WTC11 (cell line): ENCODE results near the gene ICA1. TPM values are rescaled to one million over a fixed set of nuclear protein-coding genes. Genes with fewer than 3 reads are reported as not detected.

Experiments used
- ATAC-seq: fragments of 200-7000 bp; cut with Tn5 transposase; 2 replicates; pipeline ENCODE4 v1.10.0; 2021; ENCODE audit warnings: mild to moderate bottlenecking, moderate library complexity
- CTCF ChIA-PET: fragments of 300-600 bp; sonication (Branson Sonifier 250); formaldehyde crosslinking; loops from one replicate; lab custom pipeline; 2021; ENCODE audit warnings: antibody characterized with exemption; lab: Charles Lee
- POLR2A ChIA-PET: fragments of 350-600 bp; sonication (Branson Sonifier 250); formaldehyde crosslinking; loops from one replicate; lab custom pipeline; 2021; ENCODE audit warnings: antibody characterized with exemption; lab: Charles Lee
- DNase-seq: peaks from one replicate; pipeline ENCODE4 v3.0.0; 2021; ENCODE audit warnings: low spot score
- H3K27ac Mint-ChIP-seq: 2 replicates; pipeline ENCODE4 v1.8.0; 2021; ENCODE audit warnings: mixed read lengths
- H3K27me3 Mint-ChIP-seq: 2 replicates; pipeline ENCODE4 v1.8.0; 2021; ENCODE audit warnings: low read depth, mild to moderate bottlenecking, moderate library complexity, mixed read lengths
- H3K36me3 Mint-ChIP-seq: 2 replicates; pipeline ENCODE4 v1.8.0; 2021; ENCODE audit warnings: mixed read lengths
- H3K4me1 Mint-ChIP-seq: 2 replicates; pipeline ENCODE4 v1.8.0; 2022; ENCODE audit warnings: mixed read lengths
- H3K4me3 Mint-ChIP-seq: 2 replicates; pipeline ENCODE4 v1.8.0; 2021; ENCODE audit warnings: mild to moderate bottlenecking, moderate library complexity, mixed read lengths
- H3K9me3 Mint-ChIP-seq: 2 replicates; pipeline ENCODE4 v1.8.0; 2021; ENCODE audit warnings: mixed read lengths
- CBFB ChIP-seq: sonication (generic); formaldehyde crosslinking; IDR thresholded peaks from 2 replicates; pipeline ENCODE4 v1.8.1; 2022; ENCODE audit warnings: mild to moderate bottlenecking, low read depth, missing genetic modification reagents
- GTF2I ChIP-seq: fragments of 250-450 bp; sonication (Bioruptor Pico); conservative IDR thresholded peaks from 2 replicates; pipeline ENCODE4 v1.4.0; 2021; ENCODE audit warnings: mild to moderate bottlenecking
- HMGXB4 ChIP-seq: sonication (generic); formaldehyde crosslinking; IDR thresholded peaks from 2 replicates; pipeline ENCODE4 v1.8.1; 2023; ENCODE audit warnings: mild to moderate bottlenecking, moderate library complexity, missing genetic modification reagents
- MLX ChIP-seq: sonication (generic); formaldehyde crosslinking; IDR thresholded peaks from 2 replicates; pipeline ENCODE4 v1.8.1; 2023; ENCODE audit warnings: mild to moderate bottlenecking, missing genetic modification reagents, moderate library complexity
- RORB ChIP-seq: fragments of 250-450 bp; sonication (Bioruptor Pico); IDR thresholded peaks from 2 replicates; pipeline ENCODE4 v1.9.0; 2021; ENCODE audit warnings: mild to moderate bottlenecking
- SMAD4 ChIP-seq: sonication (generic); formaldehyde crosslinking; IDR thresholded peaks from 2 replicates; pipeline ENCODE4 v1.8.0; 2022; ENCODE audit warnings: mild to moderate bottlenecking, missing genetic modification reagents
- SOX15 ChIP-seq: fragments of 250-450 bp; sonication (Bioruptor Pico); IDR thresholded peaks from 2 replicates; pipeline ENCODE4 v1.9.0; 2021; ENCODE audit warnings: mild to moderate bottlenecking
- TCF7 ChIP-seq: sonication (generic); formaldehyde crosslinking; IDR thresholded peaks from 2 replicates; pipeline ENCODE4 v1.8.0; 2022; ENCODE audit warnings: mild to moderate bottlenecking, low read depth, missing genetic modification reagents, moderate library complexity
- ZNF121 ChIP-seq: sonication (generic); formaldehyde crosslinking; IDR thresholded peaks from 2 replicates; pipeline ENCODE4 v1.8.0; 2023; ENCODE audit warnings: missing genetic modification reagents
- ZNF219 ChIP-seq: sonication (generic); formaldehyde crosslinking; IDR thresholded peaks from 2 replicates; pipeline ENCODE4 v1.8.0; 2023; ENCODE audit warnings: missing genetic modification reagents, mild to moderate bottlenecking, borderline replicate concordance
- ZNF317 ChIP-seq: sonication (generic); formaldehyde crosslinking; IDR thresholded peaks from 2 replicates; pipeline ENCODE4 v1.8.1; 2023; ENCODE audit warnings: low read depth, mild to moderate bottlenecking, moderate library complexity, missing genetic modification reagents, borderline replicate concordance
- ZNF512 ChIP-seq: sonication (generic); formaldehyde crosslinking; IDR thresholded peaks from 2 replicates; pipeline ENCODE4 v1.8.1; 2022; ENCODE audit warnings: missing genetic modification reagents, borderline replicate concordance
- total RNA-seq: library from RNA; stranded (reverse); gene quantifications from 3 replicates; pipeline ENCODE4 v1.2.3, GENCODE V29; 2021
- TF ChIP-seq, protein P1 (sequence below): sonication (generic); formaldehyde crosslinking; IDR thresholded peaks from 2 replicates; pipeline ENCODE4 v1.8.1; 2023; ENCODE audit warnings: mild to moderate bottlenecking, missing genetic modification reagents, borderline replicate concordance
- TF ChIP-seq, protein P2 (sequence below): sonication (generic); formaldehyde crosslinking; conservative IDR thresholded peaks from 2 replicates; pipeline ENCODE4 v1.8.1; 2022; ENCODE audit warnings: mild to moderate bottlenecking, missing genetic modification reagents
- TF ChIP-seq, protein P3 (sequence below): sonication (generic); formaldehyde crosslinking; IDR thresholded peaks from 2 replicates; pipeline ENCODE4 v1.8.1; 2022; ENCODE audit warnings: mild to moderate bottlenecking, missing genetic modification reagents, moderate library complexity, borderline replicate concordance
- TF ChIP-seq, protein P4 (sequence below): fragments of 250-450 bp; sonication (Bioruptor Pico); IDR thresholded peaks from 2 replicates; pipeline ENCODE4 v1.9.0; 2021; ENCODE audit warnings: moderate library complexity, mild to moderate bottlenecking, inconsistent platforms, borderline replicate concordance
- TF ChIP-seq, protein P5 (sequence below): fragments of 250-450 bp; sonication (Bioruptor Pico); conservative IDR thresholded peaks from 2 replicates; pipeline ENCODE4 v1.9.0; 2021; ENCODE audit warnings: mild to moderate bottlenecking
- TF ChIP-seq, protein P6 (sequence below): fragments of 250-450 bp; sonication (Bioruptor Pico); IDR thresholded peaks from 2 replicates; pipeline ENCODE4 v1.9.0; 2021; ENCODE audit warnings: mild to moderate bottlenecking, borderline replicate concordance

Gene ICA1
- total RNA-seq, 1 experiment from 2014 or later, result 31.2 TPM

DNA sequence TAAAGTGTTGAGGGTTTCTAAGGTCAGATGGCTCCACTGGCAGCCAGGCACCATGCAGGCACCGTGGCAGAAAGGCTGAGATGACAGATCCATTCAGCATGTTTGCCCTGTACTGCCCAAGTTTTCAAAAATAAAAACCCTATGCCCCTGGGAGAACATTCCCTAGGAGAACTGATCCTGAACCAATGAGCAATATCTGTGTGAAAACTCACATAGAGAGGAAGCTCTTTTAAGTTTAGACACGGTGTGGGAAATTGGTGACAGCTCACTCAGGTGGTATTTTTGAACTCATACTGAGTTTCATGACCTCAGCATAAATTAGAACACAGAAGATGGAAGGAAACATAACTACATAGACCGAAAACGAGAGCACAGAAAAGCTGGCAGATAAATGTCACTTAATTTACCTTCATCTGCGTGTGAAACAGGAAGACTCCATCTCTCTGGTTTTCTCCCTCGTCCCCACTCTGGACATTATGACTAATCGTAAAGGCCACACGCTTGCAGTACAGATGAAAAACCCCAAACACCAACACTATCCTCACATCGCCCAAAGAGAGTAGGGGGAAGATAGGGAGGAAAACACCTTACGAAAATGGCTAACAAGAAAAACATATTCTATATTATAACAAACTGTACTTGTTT lies 127.8 kb downstream of the ICA1 start (continued):
- TF ChIP-seq, protein P1, sequence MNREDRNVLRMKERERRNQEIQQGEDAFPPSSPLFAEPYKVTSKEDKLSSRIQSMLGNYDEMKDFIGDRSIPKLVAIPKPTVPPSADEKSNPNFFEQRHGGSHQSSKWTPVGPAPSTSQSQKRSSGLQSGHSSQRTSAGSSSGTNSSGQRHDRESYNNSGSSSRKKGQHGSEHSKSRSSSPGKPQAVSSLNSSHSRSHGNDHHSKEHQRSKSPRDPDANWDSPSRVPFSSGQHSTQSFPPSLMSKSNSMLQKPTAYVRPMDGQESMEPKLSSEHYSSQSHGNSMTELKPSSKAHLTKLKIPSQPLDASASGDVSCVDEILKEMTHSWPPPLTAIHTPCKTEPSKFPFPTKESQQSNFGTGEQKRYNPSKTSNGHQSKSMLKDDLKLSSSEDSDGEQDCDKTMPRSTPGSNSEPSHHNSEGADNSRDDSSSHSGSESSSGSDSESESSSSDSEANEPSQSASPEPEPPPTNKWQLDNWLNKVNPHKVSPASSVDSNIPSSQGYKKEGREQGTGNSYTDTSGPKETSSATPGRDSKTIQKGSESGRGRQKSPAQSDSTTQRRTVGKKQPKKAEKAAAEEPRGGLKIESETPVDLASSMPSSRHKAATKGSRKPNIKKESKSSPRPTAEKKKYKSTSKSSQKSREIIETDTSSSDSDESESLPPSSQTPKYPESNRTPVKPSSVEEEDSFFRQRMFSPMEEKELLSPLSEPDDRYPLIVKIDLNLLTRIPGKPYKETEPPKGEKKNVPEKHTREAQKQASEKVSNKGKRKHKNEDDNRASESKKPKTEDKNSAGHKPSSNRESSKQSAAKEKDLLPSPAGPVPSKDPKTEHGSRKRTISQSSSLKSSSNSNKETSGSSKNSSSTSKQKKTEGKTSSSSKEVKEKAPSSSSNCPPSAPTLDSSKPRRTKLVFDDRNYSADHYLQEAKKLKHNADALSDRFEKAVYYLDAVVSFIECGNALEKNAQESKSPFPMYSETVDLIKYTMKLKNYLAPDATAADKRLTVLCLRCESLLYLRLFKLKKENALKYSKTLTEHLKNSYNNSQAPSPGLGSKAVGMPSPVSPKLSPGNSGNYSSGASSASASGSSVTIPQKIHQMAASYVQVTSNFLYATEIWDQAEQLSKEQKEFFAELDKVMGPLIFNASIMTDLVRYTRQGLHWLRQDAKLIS (CRISPR knock-in tag), result no peak
- no peak for TF ChIP-seq CBFB (CRISPR knock-in tag)
- TF ChIP-seq, protein P2, sequence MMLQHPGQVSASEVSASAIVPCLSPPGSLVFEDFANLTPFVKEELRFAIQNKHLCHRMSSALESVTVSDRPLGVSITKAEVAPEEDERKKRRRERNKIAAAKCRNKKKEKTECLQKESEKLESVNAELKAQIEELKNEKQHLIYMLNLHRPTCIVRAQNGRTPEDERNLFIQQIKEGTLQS, result no peak
- TF ChIP-seq, protein P3, sequence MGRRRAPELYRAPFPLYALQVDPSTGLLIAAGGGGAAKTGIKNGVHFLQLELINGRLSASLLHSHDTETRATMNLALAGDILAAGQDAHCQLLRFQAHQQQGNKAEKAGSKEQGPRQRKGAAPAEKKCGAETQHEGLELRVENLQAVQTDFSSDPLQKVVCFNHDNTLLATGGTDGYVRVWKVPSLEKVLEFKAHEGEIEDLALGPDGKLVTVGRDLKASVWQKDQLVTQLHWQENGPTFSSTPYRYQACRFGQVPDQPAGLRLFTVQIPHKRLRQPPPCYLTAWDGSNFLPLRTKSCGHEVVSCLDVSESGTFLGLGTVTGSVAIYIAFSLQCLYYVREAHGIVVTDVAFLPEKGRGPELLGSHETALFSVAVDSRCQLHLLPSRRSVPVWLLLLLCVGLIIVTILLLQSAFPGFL (CRISPR knock-in tag), result no peak
- no peak for TF ChIP-seq ZNF317 (CRISPR knock-in tag)
- no peak for TF ChIP-seq ZNF219 (CRISPR knock-in tag)
- TF ChIP-seq HMGXB4 (CRISPR knock-in tag), result no peak
- no peak for TF ChIP-seq SOX15 (CRISPR knock-in tag)
- TF ChIP-seq SMAD4 (CRISPR knock-in tag), result no peak
- TF ChIP-seq ZNF121 (CRISPR knock-in tag), result no peak
- TF ChIP-seq GTF2I, result no peak
- TF ChIP-seq RORB (CRISPR knock-in tag), result no peak
- TF ChIP-seq, protein P4, sequence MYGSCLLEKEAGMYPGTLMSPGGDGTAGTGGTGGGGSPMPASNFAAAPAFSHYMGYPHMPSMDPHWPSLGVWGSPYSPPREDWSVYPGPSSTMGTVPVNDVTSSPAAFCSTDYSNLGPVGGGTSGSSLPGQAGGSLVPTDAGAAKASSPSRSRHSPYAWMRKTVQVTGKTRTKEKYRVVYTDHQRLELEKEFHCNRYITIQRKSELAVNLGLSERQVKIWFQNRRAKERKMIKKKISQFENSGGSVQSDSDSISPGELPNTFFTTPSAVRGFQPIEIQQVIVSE, result no peak

DNA sequence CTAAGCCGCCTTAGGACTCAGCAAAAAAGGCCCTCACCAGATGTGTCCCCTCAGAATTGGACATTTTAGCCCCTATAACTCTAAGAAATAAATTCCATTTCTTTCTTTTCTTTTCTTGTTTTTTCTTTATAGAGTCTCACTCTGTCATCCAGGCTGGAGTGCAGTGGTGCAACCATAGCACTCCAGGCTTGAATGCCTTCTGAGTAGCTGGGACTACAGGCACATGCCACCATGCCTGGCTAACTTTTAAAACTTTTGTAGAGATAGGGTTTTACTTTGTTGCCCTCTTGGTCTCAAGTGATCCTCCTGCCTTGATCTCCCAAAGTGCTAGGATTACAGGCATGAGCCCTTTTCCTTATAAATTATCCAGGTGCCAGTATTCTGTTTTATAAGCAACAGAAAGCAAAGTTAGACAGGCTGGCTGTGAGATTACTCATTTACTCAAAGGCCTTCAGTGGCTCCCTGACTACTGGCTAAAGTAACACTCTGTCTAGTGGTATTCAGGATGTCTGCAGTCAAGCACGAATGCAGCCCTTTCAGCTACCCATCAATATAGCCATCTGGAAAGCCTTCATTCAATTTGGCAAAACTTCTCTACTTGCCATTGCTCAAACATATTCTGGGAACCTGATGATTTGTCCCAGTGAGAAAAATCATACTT lies 128.6 kb downstream of the ICA1 start:
- CTCF ChIA-PET, result no interaction called here
- Mint-ChIP-seq H3K27ac (no peak overlapping the region), H3K9me3 (no peaks in the 10 kb centered on the region), H3K4me3 (no peak overlapping the region), H3K4me1 (no peaks in the 10 kb centered on the region), H3K27me3 (no peaks in the 10 kb centered on the region), H3K36me3 (0 out of 2 replicates have a peak, but pooled peaks cover 4% of the 10 kb centered on the region)
- ATAC-seq, result no peak
- DNase-seq, result no peak
- POLR2A ChIA-PET, result no interaction called here
- no peak for TF ChIP-seq ZNF512 (CRISPR knock-in tag)
- TF ChIP-seq TCF7 (CRISPR knock-in tag), result no peak
- TF ChIP-seq, protein P5, sequence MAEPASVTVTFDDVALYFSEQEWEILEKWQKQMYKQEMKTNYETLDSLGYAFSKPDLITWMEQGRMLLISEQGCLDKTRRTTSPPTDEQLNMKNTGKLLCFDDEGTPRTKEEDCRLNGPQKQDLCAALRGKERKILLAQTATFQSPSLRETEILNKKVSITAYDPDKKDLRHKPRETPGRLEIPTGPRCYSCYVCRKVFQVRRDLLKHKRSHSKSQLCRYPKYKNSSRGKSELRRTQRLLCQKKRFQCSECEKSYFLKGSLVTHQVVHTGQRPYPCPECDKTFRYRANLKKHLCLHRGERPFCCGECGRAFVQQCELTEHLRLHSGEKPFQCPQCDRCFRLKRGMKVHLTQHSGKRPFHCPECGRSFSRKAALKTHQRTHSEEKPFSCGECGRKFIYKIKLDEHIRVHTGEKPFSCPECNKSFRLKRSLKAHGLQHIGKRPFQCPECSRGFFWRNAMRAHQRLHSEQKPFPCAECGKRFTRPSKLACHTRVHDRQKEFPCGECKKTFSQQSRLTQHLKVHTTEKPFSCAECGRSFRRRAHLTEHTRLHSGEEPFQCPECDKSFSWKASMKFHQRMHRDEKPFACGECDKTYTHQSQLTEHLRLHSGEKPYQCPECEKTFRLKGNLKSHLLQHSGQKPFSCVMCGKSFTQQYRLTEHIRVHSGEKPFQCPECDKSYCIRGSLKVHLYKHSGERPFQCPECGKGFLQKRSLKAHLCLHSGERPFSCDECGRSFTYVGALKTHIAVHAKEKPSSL (CRISPR knock-in tag), result no peak
- no peak for TF ChIP-seq MLX (CRISPR knock-in tag)
- TF ChIP-seq, protein P6, sequence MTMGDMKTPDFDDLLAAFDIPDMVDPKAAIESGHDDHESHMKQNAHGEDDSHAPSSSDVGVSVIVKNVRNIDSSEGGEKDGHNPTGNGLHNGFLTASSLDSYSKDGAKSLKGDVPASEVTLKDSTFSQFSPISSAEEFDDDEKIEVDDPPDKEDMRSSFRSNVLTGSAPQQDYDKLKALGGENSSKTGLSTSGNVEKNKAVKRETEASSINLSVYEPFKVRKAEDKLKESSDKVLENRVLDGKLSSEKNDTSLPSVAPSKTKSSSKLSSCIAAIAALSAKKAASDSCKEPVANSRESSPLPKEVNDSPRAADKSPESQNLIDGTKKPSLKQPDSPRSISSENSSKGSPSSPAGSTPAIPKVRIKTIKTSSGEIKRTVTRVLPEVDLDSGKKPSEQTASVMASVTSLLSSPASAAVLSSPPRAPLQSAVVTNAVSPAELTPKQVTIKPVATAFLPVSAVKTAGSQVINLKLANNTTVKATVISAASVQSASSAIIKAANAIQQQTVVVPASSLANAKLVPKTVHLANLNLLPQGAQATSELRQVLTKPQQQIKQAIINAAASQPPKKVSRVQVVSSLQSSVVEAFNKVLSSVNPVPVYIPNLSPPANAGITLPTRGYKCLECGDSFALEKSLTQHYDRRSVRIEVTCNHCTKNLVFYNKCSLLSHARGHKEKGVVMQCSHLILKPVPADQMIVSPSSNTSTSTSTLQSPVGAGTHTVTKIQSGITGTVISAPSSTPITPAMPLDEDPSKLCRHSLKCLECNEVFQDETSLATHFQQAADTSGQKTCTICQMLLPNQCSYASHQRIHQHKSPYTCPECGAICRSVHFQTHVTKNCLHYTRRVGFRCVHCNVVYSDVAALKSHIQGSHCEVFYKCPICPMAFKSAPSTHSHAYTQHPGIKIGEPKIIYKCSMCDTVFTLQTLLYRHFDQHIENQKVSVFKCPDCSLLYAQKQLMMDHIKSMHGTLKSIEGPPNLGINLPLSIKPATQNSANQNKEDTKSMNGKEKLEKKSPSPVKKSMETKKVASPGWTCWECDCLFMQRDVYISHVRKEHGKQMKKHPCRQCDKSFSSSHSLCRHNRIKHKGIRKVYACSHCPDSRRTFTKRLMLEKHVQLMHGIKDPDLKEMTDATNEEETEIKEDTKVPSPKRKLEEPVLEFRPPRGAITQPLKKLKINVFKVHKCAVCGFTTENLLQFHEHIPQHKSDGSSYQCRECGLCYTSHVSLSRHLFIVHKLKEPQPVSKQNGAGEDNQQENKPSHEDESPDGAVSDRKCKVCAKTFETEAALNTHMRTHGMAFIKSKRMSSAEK (CRISPR knock-in tag), result no peak
